ENCODE data around the gene EOLA2.

GRCh38 chrX:149987613-149988012 is 49.3 kb upstream of the EOLA2 start:
- TF ChIP-seq ZNF70 (CRISPR knock-in tag; IDR thresholded peaks at IDR 0.05) (no peak), ZFP3 (CRISPR knock-in tag; IDR thresholded peaks at IDR 0.05) (no peak), CREB5 (CRISPR knock-in tag; IDR thresholded peaks at IDR 0.05; ENCODE audit: low read depth) (no peak), POU6F1 (CRISPR knock-in tag; IDR thresholded peaks at IDR 0.05; ENCODE audit: borderline replicate concordance, low read depth) (no peak), ESRRG (CRISPR knock-in tag; IDR thresholded peaks at IDR 0.05) (no peak), ZFP30 (CRISPR knock-in tag; IDR thresholded peaks at IDR 0.05) (no peak), ZC3H10 (CRISPR knock-in tag; IDR thresholded peaks at IDR 0.05) (no peak), GLIS3 (CRISPR knock-in tag; IDR thresholded peaks at IDR 0.05) (no peak), BACH2 (CRISPR knock-in tag; IDR thresholded peaks at IDR 0.05; ENCODE audit: borderline replicate concordance) (no peak), TSHZ2 (CRISPR knock-in tag; IDR thresholded peaks at IDR 0.05) (no peak)

Measured in SK-N-SH treated with all-trans-retinoic acid at 6 μM for 48 hours (cell line).